CD8-positive, alpha-beta memory T cell (primary cell): Measurements from ENCODE around the gene OAS2. TPM values are rescaled to one million over a fixed set of nuclear protein-coding genes. Genes with fewer than 3 reads are reported as not detected.
A peak's percentile ranks its signal among the peaks of the same experiment; 100 is the strongest.

ENCODE experiments used
- CTCF ChIA-PET: fragments of 350-600 bp; sonication (Branson Sonifier 250); formaldehyde crosslinking; loops from one replicate; lab custom pipeline; 2021; ENCODE audit warnings: antibody characterized with exemption; lab: Charles Lee
- POLR2A ChIA-PET: fragments of 350-600 bp; sonication (Branson Sonifier 250); formaldehyde crosslinking; loops from one replicate; lab custom pipeline; 2021; ENCODE audit warnings: antibody characterized with exemption; lab: Charles Lee
- DNase-seq, 5 donors: peaks; one replicate each; pipeline versions ENCODE4 v3.0.0 to v3.0.0-alpha.2; 2020 to 2022; ENCODE audit warnings: mixed read lengths in 1 of 5
- H3K27ac ChIP-seq: one replicate; pipeline ENCODE4 v1.7.0; 2013; ENCODE audit warnings: low read depth, mild to moderate bottlenecking, low read length, moderate library complexity
- H3K27me3 ChIP-seq: 2 replicates; pipeline ENCODE4 v1.7.0; 2013; ENCODE audit warnings: low read length, mild to moderate bottlenecking; ENCODE audit not compliant: insufficient read depth, poor library complexity, severe bottlenecking
- H3K36me3 ChIP-seq: 2 replicates; pipeline ENCODE4 v1.7.0; 2013; ENCODE audit warnings: mild to moderate bottlenecking, low read length, moderate library complexity; ENCODE audit not compliant: insufficient read depth
- H3K4me1 ChIP-seq: 2 replicates; pipeline ENCODE4 v1.7.0; 2013; ENCODE audit warnings: mild to moderate bottlenecking, low read length, moderate library complexity; ENCODE audit not compliant: insufficient read depth
- H3K4me3 ChIP-seq: 2 replicates; pipeline ENCODE4 v1.7.0; 2013; ENCODE audit warnings: mild to moderate bottlenecking, low read length
- H3K9me3 ChIP-seq: 2 replicates; pipeline ENCODE4 v1.7.0; 2013; ENCODE audit warnings: mild to moderate bottlenecking, low read length
- H3K27ac Mint-ChIP-seq, 8 donors: one replicate each; pipeline ENCODE4 v1.8.0; 2020 to 2021; ENCODE audit warnings: mixed read lengths in 8 of 8, mild to moderate bottlenecking in 6 of 8, inconsistent platforms in 3 of 8, moderate library complexity in 3 of 8
- H3K27me3 Mint-ChIP-seq, 2 donors: one replicate each; pipeline ENCODE4 v1.8.0; 2020 to 2021; ENCODE audit warnings: mixed read lengths in 2 of 2, mild to moderate bottlenecking in 1 of 2, moderate library complexity in 1 of 2
- H3K36me3 Mint-ChIP-seq, 3 donors: one replicate each; pipeline ENCODE4 v1.8.0; 2020 to 2021; ENCODE audit warnings: mixed read lengths in 3 of 3, inconsistent platforms in 1 of 3, mild to moderate bottlenecking in 1 of 3
- H3K4me1 Mint-ChIP-seq, 3 donors: one replicate each; pipeline ENCODE4 v1.8.0; 2020 to 2021; ENCODE audit warnings: mixed read lengths in 3 of 3, inconsistent platforms in 1 of 3, mild to moderate bottlenecking in 1 of 3
- H3K4me3 Mint-ChIP-seq, 7 donors: one replicate each; pipeline ENCODE4 v1.8.0; 2020 to 2021; ENCODE audit warnings: mixed read lengths in 7 of 7, mild to moderate bottlenecking in 6 of 7, moderate library complexity in 4 of 7, inconsistent platforms in 2 of 7
- H3K9me3 Mint-ChIP-seq, 5 donors: one replicate each; pipeline ENCODE4 v1.8.0; 2020 to 2022; ENCODE audit warnings: mixed read lengths in 5 of 5, mild to moderate bottlenecking in 3 of 5, moderate library complexity in 2 of 5, inconsistent platforms in 1 of 5
- polyA plus RNA-seq: library from polyadenylated mRNA; unstranded; fragments of 300-500 nt; fragmentation: Illumina TruSeq; gene quantifications from one replicate; pipeline ENCODE4 v1.2.3, GENCODE V29; 2021
- total RNA-seq, 2 experiments: library from RNA; stranded (reverse); gene quantifications; one replicate each; pipeline ENCODE4 v1.2.3, GENCODE V29; 2021

Gene OAS2
- total and polyA plus RNA-seq, 3 experiments from 2014 or later = 40.1 to 50.9 (median 46.6) TPM

DNA sequence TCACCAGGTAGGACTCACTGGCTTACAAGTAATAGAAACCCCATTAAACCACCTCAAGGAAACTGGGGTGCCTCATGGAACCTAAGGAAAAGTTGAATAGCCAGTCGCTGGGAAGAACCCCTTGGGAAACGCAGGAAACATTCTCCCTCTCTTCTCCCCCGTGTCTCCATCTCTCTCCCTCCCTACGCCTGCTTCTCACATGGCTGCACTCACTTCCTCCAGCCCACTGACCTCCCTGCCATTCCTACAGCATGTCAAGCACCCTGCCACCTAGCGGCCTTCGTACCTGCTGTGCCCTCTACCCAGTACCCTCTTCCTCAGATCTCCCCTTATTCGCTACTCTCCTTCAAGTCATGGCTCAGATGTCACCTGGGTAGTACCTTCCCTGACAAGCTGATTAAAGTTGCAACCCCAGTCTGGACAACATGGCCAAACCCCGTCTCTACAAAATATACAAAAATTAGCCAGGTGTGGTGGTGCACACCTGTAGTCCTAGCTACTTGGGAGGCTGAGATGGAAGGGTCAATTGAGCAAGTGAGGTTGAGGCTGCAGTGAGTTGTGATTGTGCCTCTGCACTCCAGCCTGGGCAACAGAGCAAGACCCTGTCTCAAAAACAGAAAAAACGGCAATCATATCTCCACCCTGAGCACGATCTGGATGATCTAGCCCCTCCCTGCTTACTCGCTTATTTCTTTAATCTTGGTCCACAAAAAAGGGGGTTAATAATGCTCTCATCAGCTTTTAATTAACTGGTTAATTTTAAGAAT, 71.8 kb downstream of the OAS2 start:
- no peaks in the 10 kb centered on the region for H3K36me3 ChIP-seq
- no peak overlapping the region for H3K4me3 Mint-ChIP-seq
- H3K27me3 Mint-ChIP-seq = peaks cover 0 to 5% of the 10 kb centered on the region in 2 donors
- ChIA-PET CTCF (interaction anchor here (0.8 to 4.4 kb wide), 11 partner anchors 8 to 154 kb away, joined by 3 to 35 read pairs (median 5); no protein-coding TSS in a partner anchor), POLR2A (no interaction called here)
- no peaks in the 10 kb centered on the region for H3K9me3 Mint-ChIP-seq
- no peaks in the 10 kb centered on the region for H3K27me3 ChIP-seq
- DNase-seq = no peak
- H3K4me1 ChIP-seq = peaks cover 15% of the 10 kb centered on the region
- H3K4me1 Mint-ChIP-seq = peaks cover 4 to 8% (median 4%) of the 10 kb centered on the region in 3 donors
- no peaks in the 10 kb centered on the region for H3K36me3 Mint-ChIP-seq
- H3K27ac ChIP-seq = no peak overlapping the region
- no peaks in the 10 kb centered on the region for H3K9me3 ChIP-seq
- peak overlapping the region in 1 of 8 donors; percentile 24 for H3K27ac Mint-ChIP-seq
- no peak overlapping the region for H3K4me3 ChIP-seq

DNA sequence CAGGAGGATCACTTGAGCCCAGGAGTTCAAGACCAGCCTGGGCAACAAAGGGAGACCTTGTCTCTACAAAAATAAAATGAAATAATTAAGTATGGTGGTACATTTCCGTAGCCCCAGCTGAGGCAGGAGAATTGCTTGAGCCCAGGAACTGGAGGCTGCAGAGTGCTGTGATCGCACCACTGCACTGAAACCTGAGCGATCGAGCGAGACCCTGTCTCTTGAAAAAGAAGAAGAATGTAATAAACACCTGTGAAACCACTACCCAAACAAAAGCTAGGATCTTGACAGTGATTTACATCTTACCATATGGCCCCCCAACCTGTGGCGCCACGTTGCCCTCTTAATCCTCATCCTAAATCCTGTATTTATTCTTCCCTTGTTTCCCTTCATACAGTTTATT, 72.5 kb downstream of the OAS2 start:
- H3K27ac Mint-ChIP-seq = peak overlapping the region in 1 of 8 donors; percentile 24
- Histone ChIP-seq H3K27ac (no peak overlapping the region), H3K4me1 (peaks cover 19% of the 10 kb centered on the region), H3K9me3 (no peaks in the 10 kb centered on the region), H3K4me3 (no peak overlapping the region), H3K27me3 (no peaks in the 10 kb centered on the region), H3K36me3 (no peaks in the 10 kb centered on the region)
- no peaks in the 10 kb centered on the region for H3K9me3 Mint-ChIP-seq
- no peak overlapping the region for H3K4me3 Mint-ChIP-seq
- peaks cover 4 to 8% (median 6%) of the 10 kb centered on the region in 3 donors for H3K4me1 Mint-ChIP-seq
- ChIA-PET POLR2A (no interaction called here), CTCF (interaction anchor here (0.8 to 4.4 kb wide), 6 partner anchors 10 to 155 kb away, joined by 3 to 35 read pairs (median 5); no protein-coding TSS in a partner anchor)
- H3K36me3 Mint-ChIP-seq = no peaks in the 10 kb centered on the region
- H3K27me3 Mint-ChIP-seq = peaks cover 0 to 5% of the 10 kb centered on the region in 2 donors
- no peak for DNase-seq

DNA sequence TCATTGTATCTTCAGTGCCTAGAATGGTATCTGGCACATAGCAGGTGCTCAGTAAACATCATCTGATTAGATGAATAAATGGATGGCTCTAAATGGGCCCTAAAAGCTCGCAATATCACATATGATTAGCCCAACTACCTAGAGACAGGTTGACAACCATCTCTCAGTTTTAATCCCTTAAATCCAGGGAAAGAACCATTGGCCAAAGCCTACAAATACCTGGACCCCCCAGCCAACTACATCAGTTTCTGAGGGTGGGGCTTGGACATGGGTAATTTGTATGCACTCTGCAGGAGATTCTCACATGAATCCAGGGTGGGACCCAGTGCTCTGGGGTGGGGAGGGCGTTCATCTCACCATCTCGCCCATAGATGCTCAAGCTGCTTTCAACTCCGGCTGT, 73.4 kb downstream of the OAS2 start:
- Mint-ChIP-seq H3K36me3 (no peaks in the 10 kb centered on the region), H3K9me3 (no peaks in the 10 kb centered on the region), H3K4me3 (no peak overlapping the region), H3K4me1 (peaks cover 8 to 13% (median 10%) of the 10 kb centered on the region in 3 donors), H3K27ac (peak overlapping the region in 1 of 8 donors; percentile 5), H3K27me3 (peaks cover 0 to 7% of the 10 kb centered on the region in 2 donors)
- Histone ChIP-seq H3K27ac (no peak overlapping the region), H3K4me1 (peaks cover 25% of the 10 kb centered on the region), H3K9me3 (no peaks in the 10 kb centered on the region), H3K27me3 (no peaks in the 10 kb centered on the region), H3K36me3 (no peaks in the 10 kb centered on the region), H3K4me3 (no peak overlapping the region)
- ChIA-PET CTCF (interaction anchor here (1.1 to 4.4 kb wide), 4 partner anchors 10 to 123 kb away, joined by 3 to 35 read pairs (median 5); no protein-coding TSS in a partner anchor), POLR2A (no interaction called here)
- DNase-seq = no peak

DNA sequence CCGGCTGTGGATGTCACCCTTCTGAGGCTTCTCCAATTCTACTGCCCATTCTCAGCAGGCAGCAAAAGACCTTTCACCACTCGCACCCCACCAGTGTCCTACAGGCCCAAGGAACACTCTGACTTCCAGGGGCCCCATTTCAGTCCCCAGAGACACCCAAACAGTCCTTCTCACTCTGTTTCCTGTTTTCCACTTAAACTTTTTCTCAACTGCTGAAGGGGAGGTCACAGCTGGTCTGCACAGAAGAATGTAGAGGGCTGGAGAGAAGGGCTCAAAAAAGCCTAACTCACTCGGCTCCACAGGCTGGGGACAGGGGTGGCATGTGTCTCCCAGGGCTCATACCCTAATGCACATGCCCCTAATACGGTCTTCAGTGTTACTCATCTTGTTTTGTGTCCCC, 74.0 kb downstream of the OAS2 start:
- Mint-ChIP-seq H3K27ac (no peak overlapping the region), H3K36me3 (no peaks in the 10 kb centered on the region), H3K4me3 (peak overlapping the region in 2 of 7 donors; percentile 8 to 34), H3K4me1 (peaks cover 8 to 13% (median 10%) of the 10 kb centered on the region in 3 donors), H3K9me3 (no peaks in the 10 kb centered on the region), H3K27me3 (peaks cover 0 to 7% of the 10 kb centered on the region in 2 donors)
- POLR2A ChIA-PET = no interaction called here
- Histone ChIP-seq H3K27me3 (no peaks in the 10 kb centered on the region), H3K4me3 (no peak overlapping the region), H3K4me1 (peaks cover 25% of the 10 kb centered on the region), H3K9me3 (no peaks in the 10 kb centered on the region), H3K36me3 (no peaks in the 10 kb centered on the region), H3K27ac (no peak overlapping the region)
- DNase-seq = no peak
- CTCF ChIA-PET = interaction anchor here (1.1 kb wide), 1 partner anchor 10 kb away, joined by 3 read pairs; no protein-coding TSS in a partner anchor

DNA sequence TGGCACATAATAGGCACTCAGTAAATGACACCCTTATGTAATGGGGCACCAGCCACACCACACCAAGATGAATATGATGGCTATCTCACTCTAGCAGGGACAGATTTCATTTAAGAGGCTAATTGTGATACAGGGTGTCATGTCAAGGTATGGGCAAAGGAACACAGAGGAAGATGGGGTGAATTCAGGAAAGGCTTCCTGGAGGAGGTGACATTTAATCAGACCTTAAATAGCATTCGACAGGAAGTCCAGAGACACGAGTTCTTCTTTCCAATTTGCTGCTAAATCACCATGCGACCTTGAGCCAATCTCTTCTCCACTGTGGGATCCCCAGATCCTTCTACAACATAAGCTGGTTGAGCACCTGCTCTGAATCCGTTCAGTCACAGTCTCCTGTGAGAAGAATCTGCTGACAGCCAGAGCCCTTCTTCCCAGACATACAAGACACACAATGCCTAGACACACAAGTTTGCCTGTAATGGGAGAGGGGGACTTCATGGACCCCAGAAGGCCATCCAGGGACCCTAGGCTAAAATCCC, 76.7 kb downstream of the OAS2 start:
- no peak overlapping the region for H3K4me3 ChIP-seq
- no peaks in the 10 kb centered on the region for H3K36me3 ChIP-seq
- Mint-ChIP-seq H3K4me3 (peak overlapping the region; percentile 55 to 70 (median 61)), H3K27me3 (peaks cover 0 to 4% of the 10 kb centered on the region in 2 donors), H3K36me3 (no peaks in the 10 kb centered on the region), H3K27ac (no peak overlapping the region), H3K9me3 (no peaks in the 10 kb centered on the region), H3K4me1 (peaks cover 8 to 10% (median 10%) of the 10 kb centered on the region in 3 donors)
- POLR2A ChIA-PET = interaction anchor here (0.7 kb wide), 1 partner anchor 67 kb away, joined by 3 read pairs; no protein-coding TSS in a partner anchor
- H3K27ac ChIP-seq = no peak overlapping the region
- peaks cover 38% of the 10 kb centered on the region for H3K4me1 ChIP-seq
- no peaks in the 10 kb centered on the region for H3K27me3 ChIP-seq
- no peak for DNase-seq
- CTCF ChIA-PET = interaction anchor here (0.6 to 1.3 kb wide), 2 partner anchors 18 to 107 kb away, joined by 3 read pairs; no protein-coding TSS in a partner anchor
- no peaks in the 10 kb centered on the region for H3K9me3 ChIP-seq

DNA sequence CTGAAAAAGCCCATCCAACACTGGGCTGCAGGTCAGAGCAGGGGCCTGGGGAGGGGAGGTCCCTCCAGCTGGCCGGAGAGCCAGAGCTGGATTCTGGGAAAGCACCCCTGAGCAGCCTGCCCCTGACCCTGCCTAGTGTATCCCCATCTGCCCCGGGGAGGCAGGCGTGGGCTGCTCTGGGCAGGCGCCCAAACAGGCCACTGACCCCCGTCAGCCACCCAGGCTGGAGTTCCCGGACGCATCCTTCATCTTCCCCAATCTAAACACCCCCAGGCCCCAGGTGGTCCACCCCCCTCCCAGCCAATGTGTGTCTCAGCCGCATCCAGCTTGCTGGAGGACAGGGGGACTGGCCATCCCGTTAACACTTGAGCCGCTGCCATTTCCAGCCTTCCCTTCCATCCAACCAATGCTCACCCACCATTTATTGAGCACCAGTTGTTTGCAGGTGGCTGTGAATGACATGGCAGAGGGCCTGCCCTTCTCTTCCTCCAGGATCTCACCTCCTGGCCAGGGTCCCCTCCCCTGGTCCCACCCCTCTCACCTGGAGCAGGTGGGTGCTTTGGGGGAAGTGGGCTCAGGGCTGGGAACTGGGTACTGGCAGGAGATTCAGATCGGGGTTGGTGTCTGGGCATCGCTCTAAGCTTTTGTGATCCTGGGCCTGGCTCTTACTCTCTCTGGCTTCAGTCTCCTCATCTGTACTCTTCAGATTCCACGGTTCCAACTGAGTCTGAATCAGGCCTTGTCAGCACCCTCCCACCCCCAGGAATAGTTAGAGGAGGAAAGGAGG, 77.5 kb downstream of the OAS2 start:
- Mint-ChIP-seq H3K9me3 (no peaks in the 10 kb centered on the region), H3K4me3 (peak overlapping the region; percentile 61 to 87 (median 79)), H3K4me1 (peaks cover 8 to 10% (median 10%) of the 10 kb centered on the region in 3 donors), H3K36me3 (no peaks in the 10 kb centered on the region), H3K27me3 (peaks cover 0 to 4% of the 10 kb centered on the region in 2 donors), H3K27ac (peak overlapping the region in 3 of 8 donors; percentile 67 to 74 (median 72))
- ChIA-PET POLR2A (no interaction called here), CTCF (no interaction called here)
- Histone ChIP-seq H3K4me1 (peaks cover 42% of the 10 kb centered on the region), H3K27ac (no peak overlapping the region), H3K27me3 (no peaks in the 10 kb centered on the region), H3K36me3 (no peaks in the 10 kb centered on the region), H3K9me3 (no peaks in the 10 kb centered on the region), H3K4me3 (peak overlapping the region; percentile 66)
- no peak for DNase-seq

DNA sequence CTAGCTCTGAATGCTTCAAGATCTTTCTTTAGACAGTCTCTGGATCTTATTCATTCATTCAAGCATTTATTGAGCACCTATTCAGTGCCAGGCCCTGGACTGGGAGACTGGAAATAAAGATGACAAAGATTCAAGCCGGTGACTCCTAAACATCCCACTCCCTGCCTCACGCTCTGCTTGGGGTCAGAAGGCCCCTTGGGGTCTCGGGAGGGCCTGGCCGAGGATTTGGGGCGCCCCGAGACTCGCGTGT, 78.0 kb downstream of the OAS2 start:
- H3K27me3 Mint-ChIP-seq = peaks cover 0 to 4% of the 10 kb centered on the region in 2 donors
- CTCF ChIA-PET = no interaction called here
- H3K36me3 Mint-ChIP-seq = no peaks in the 10 kb centered on the region

More for the DNA sequence above, 78.0 kb downstream of the OAS2 start:
- H3K4me3 ChIP-seq = peak overlapping the region; percentile 66
- H3K9me3 ChIP-seq = no peaks in the 10 kb centered on the region
- H3K27me3 ChIP-seq = no peaks in the 10 kb centered on the region
- no peak for DNase-seq
- Mint-ChIP-seq H3K4me3 (peak overlapping the region; percentile 43 to 87 (median 79)), H3K27ac (peak overlapping the region in 3 of 8 donors; percentile 67 to 74 (median 72)), H3K9me3 (no peaks in the 10 kb centered on the region), H3K4me1 (peaks cover 8 to 10% (median 10%) of the 10 kb centered on the region in 3 donors)
- no peaks in the 10 kb centered on the region for H3K36me3 ChIP-seq
- POLR2A ChIA-PET = no interaction called here
- peaks cover 46% of the 10 kb centered on the region for H3K4me1 ChIP-seq
- H3K27ac ChIP-seq = no peak overlapping the region
